Testis (tissue), 3 donors: ENCODE results near the gene FYN. TPM values are rescaled to one million over a fixed set of nuclear protein-coding genes. Genes with fewer than 3 reads are reported as not detected.

Experiments used
- DNase-seq: peaks from one replicate; pipeline ENCODE4 v3.0.0-alpha.2; 2019
- H3K27ac ChIP-seq, 2 donors: fragments of 200-600 bp; sonication (generic); one replicate each; pipeline ENCODE4 v1.5.1; 2019
- H3K27me3 ChIP-seq: fragments of 200-600 bp; sonication (generic); one replicate; pipeline ENCODE4 v1.5.1; 2019
- H3K36me3 ChIP-seq: fragments of 200-600 bp; sonication (generic); one replicate; pipeline ENCODE4 v1.5.1; 2017; ENCODE audit warnings: low read depth; ENCODE audit errors: missing control alignments
- H3K4me1 ChIP-seq: fragments of 200-600 bp; sonication (generic); one replicate; pipeline ENCODE4 v1.5.1; 2019
- H3K4me3 ChIP-seq, 2 donors: fragments of 200-600 bp; sonication (generic); one replicate each; pipeline ENCODE4 v1.5.1; 2017 to 2019
- H3K9me3 ChIP-seq: fragments of 200-600 bp; sonication (generic); one replicate; pipeline ENCODE4 v1.5.1; 2017
- POLR2A ChIP-seq: fragments of 450-650 bp; IDR thresholded peaks from one replicate; pipeline ENCODE4 v1.6.1; 2017; ENCODE audit warnings: antibody characterized with exemption, mild to moderate bottlenecking, moderate library complexity
- WGBS, 2 donors: methylation state at CpG; one replicate each; pipeline ENCODE4 v1.1.5; 2018; 5-methylcytosine and 5-hydroxymethylcytosine counted together
- intact Hi-C: fragments of 100-400 bp; cut with DNase I; formaldehyde crosslinking; loops from one replicate; pipeline ENCODE4 v1.15.1; 2023; ENCODE audit warnings: low total_unique reads
- polyA plus RNA-seq: library from polyadenylated mRNA; stranded (reverse); fragments of 350-450 nt; fragmentation: Illumina TruSeq; extraction: RNeasy Lipid Tissue Mini Kit (QIAGEN cat#74804); gene quantifications from one replicate; pipeline ENCODE4 v1.2.3, GENCODE V29; 2014; ENCODE audit warnings: low read depth, low replicate concordance; ENCODE audit not compliant: insufficient read depth
- total RNA-seq, 2 donors: library from RNA; depleted of rRNA; stranded (reverse); fragments of >200 nt; gene quantifications; one replicate each; pipeline ENCODE4 v1.2.3, GENCODE V29; 2016
- TF ChIP-seq, protein P1 (sequence below), 3 experiments: fragments of 450-650 bp in 2 of 3; fragments of 200-600 bp in 1 of 3; sonication (generic) in 1 of 3; IDR thresholded peaks; one replicate each; pipeline ENCODE4 v1.5.1; 2016 to 2019; ENCODE audit warnings: antibody characterized with exemption in 3 of 3, mild to moderate bottlenecking in 2 of 3, moderate library complexity in 1 of 3

FYN gene
- total and polyA plus RNA-seq, 3 donors from 2014 or later = 74.0 to 145 (median 104) TPM

DNA sequence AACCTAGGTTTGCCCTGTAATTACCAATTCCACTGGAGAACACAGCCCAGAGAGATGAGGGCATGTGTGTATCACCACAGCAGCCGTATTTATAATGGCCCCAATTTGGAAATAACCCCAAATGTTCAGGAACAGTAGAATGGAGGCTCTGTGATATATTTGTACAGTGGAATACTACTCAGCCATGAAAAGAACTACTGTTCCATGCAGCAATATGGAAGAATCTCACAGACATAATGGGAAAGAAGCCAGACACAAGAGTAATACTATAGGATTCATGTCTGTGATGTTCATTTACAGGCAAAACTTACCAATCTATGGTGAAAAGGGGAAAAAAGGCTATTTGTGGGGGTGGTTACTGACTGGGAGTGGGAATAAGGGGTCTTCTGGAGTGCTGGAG lies 183.8 kb downstream of the FYN start:
- TF ChIP-seq, protein P1, sequence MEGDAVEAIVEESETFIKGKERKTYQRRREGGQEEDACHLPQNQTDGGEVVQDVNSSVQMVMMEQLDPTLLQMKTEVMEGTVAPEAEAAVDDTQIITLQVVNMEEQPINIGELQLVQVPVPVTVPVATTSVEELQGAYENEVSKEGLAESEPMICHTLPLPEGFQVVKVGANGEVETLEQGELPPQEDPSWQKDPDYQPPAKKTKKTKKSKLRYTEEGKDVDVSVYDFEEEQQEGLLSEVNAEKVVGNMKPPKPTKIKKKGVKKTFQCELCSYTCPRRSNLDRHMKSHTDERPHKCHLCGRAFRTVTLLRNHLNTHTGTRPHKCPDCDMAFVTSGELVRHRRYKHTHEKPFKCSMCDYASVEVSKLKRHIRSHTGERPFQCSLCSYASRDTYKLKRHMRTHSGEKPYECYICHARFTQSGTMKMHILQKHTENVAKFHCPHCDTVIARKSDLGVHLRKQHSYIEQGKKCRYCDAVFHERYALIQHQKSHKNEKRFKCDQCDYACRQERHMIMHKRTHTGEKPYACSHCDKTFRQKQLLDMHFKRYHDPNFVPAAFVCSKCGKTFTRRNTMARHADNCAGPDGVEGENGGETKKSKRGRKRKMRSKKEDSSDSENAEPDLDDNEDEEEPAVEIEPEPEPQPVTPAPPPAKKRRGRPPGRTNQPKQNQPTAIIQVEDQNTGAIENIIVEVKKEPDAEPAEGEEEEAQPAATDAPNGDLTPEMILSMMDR (IDR thresholded peaks at IDR 0.05) = no peak
- 96 to 100% methylated on average over 1 of the region's 1 CpG for WGBS, 2 donors
- Histone ChIP-seq H3K9me3 (no peaks in the 10 kb centered on the region), H3K4me3 (no peak overlapping the region), H3K27me3 (no peaks in the 10 kb centered on the region), H3K27ac (no peak overlapping the region), H3K4me1 (no peaks in the 10 kb centered on the region), H3K36me3 (no peaks in the 10 kb centered on the region)
- intact Hi-C loops = no loop called here
- DNase-seq = no peak

DNA sequence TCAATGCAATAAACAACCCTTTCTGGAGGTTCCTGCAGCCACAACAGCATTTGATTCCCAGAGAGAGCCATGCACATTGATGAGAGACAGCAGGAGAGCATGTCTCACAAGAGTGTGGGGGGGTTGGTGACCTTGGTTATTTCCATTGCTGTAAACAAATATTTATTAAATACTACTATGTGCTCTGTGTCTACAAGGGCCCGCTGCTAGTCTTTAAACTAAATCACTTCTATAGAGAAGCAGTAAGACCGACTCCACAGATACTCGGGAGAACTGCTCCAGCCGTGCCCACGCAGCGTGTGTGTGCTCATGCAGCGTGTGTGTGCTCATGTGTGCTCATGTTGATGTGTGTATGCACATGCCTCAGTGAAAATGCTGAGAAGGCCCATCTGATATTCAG lies 184.9 kb downstream of the FYN start:
- 90 to 92% methylated on average over 7 of the region's 7 CpGs for WGBS, 2 donors
- intact Hi-C loops = no loop called here

DNA sequence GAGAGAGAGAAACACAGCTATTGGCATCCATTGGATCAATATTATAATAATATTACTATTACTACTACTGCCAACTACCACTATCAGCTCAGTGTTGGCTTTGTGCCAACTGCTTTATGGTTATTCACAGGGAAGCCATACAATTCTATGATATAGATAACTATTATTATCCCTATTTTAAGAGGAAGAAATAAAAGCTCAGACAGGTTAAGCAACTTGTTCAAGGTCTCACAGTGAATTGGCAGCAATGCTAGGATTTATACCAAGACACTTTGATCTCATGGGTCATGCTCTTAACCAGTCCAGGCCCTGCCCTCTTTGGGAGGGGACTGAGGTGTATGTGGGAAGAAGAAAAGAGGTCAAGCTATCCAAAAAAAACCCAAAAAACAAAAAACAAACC lies 185.6 kb downstream of the FYN start:
- intact Hi-C loops = no loop called here
- TF ChIP-seq POLR2A = no peak
- TF ChIP-seq, protein P1 (IDR thresholded peaks at IDR 0.05) = no peak
- Histone ChIP-seq H3K9me3 (no peaks in the 10 kb centered on the region), H3K27ac (no peak overlapping the region), H3K4me3 (no peak overlapping the region), H3K4me1 (peaks cover 4% of the 10 kb centered on the region), H3K36me3 (no peaks in the 10 kb centered on the region), H3K27me3 (no peaks in the 10 kb centered on the region)
- no peak for DNase-seq

More for the DNA sequence above, 184.9 kb downstream of the FYN start:
- Histone ChIP-seq H3K27ac (no peak overlapping the region), H3K4me3 (no peak overlapping the region), H3K36me3 (no peaks in the 10 kb centered on the region), H3K4me1 (peaks cover under 1% of the 10 kb centered on the region), H3K27me3 (no peaks in the 10 kb centered on the region), H3K9me3 (no peaks in the 10 kb centered on the region)
- no peak for DNase-seq
- TF ChIP-seq, protein P1 (IDR thresholded peaks at IDR 0.05) = no peak
- TF ChIP-seq POLR2A = no peak

GRCh38 chr6:111686932-111687266 lies 186.4 kb downstream of the FYN start:
- WGBS, 2 donors = 86 to 89% methylated on average over 3 of the region's 3 CpGs
- Histone ChIP-seq H3K4me3 (no peak overlapping the region), H3K27ac (no peak overlapping the region), H3K9me3 (no peaks in the 10 kb centered on the region), H3K36me3 (no peaks in the 10 kb centered on the region), H3K27me3 (no peaks in the 10 kb centered on the region), H3K4me1 (peaks cover 4% of the 10 kb centered on the region)
- intact Hi-C loops = no loop called here
- TF ChIP-seq, protein P1 (IDR thresholded peaks at IDR 0.05) = no peak
- TF ChIP-seq POLR2A = no peak
- DNase-seq = no peak

GRCh38 chr6:111686249-111686931 lies 186.9 kb downstream of the FYN start:
- H3K4me1 ChIP-seq = peaks cover 4% of the 10 kb centered on the region
- TF ChIP-seq, protein P1 (IDR thresholded peaks at IDR 0.05) = no peak
- no peak for TF ChIP-seq POLR2A
- H3K27ac ChIP-seq = no peak overlapping the region
- H3K4me3 ChIP-seq = no peak overlapping the region
- WGBS, 2 donors = 76 to 81% methylated on average over 18 to 19 of the region's 19 CpGs
- DNase-seq = no peak
- H3K27me3 ChIP-seq = no peaks in the 10 kb centered on the region
- no peaks in the 10 kb centered on the region for H3K9me3 ChIP-seq
- intact Hi-C loops = no loop called here
- no peaks in the 10 kb centered on the region for H3K36me3 ChIP-seq
